HCT116 (cell line): ENCODE results near the gene SLC30A3.

Experiments used
- EGR1 ChIP-seq: IDR thresholded peaks from 2 replicates; pipeline ENCODE4 v1.6.1; 2012; ENCODE audit warnings: low read depth
- ELF1 ChIP-seq: IDR thresholded peaks from 2 replicates; pipeline ENCODE4 v1.6.1; 2012; ENCODE audit warnings: low read depth, borderline replicate concordance
- EZH2phosphoT487 ChIP-seq: fragments of 200-600 bp; IDR thresholded peaks from 2 replicates; pipeline ENCODE4 v1.6.1; 2018; ENCODE audit warnings: antibody characterized with exemption, borderline replicate concordance
- JUND ChIP-seq: IDR thresholded peaks from 2 replicates; pipeline ENCODE4 v1.6.1; 2012
- POLR2A ChIP-seq: IDR thresholded peaks from 2 replicates; pipeline ENCODE4 v1.7.0; 2011; ENCODE audit warnings: borderline replicate concordance; ENCODE audit not compliant: insufficient read depth, insufficient read length; ENCODE audit errors: extremely low read depth
- POLR2AphosphoS5 ChIP-seq: IDR thresholded peaks from 2 replicates; pipeline ENCODE4 v1.6.1; 2011; ENCODE audit warnings: mild to moderate bottlenecking, low read depth, low read length, moderate library complexity
- RAD21 ChIP-seq: IDR thresholded peaks from 2 replicates; pipeline ENCODE4 v1.6.1; 2012; ENCODE audit warnings: low read depth, mild to moderate bottlenecking
- SIN3A ChIP-seq: IDR thresholded peaks from 2 replicates; pipeline ENCODE4 v1.6.1; 2012; ENCODE audit warnings: low read depth
- SP1 ChIP-seq: IDR thresholded peaks from 2 replicates; pipeline ENCODE4 v1.6.1; 2012; ENCODE audit warnings: low read depth
- TCF7L2 ChIP-seq: IDR thresholded peaks from 2 replicates; pipeline ENCODE4 v1.7.0; 2011; ENCODE audit warnings: borderline replicate concordance, inconsistent platforms; ENCODE audit not compliant: insufficient read depth, insufficient read length; ENCODE audit errors: extremely low read depth
- YY1 ChIP-seq: IDR thresholded peaks from 2 replicates; pipeline ENCODE4 v1.6.1; 2011; ENCODE audit warnings: low read length, low read depth, moderate library complexity, mild to moderate bottlenecking; ENCODE audit not compliant: insufficient replicate concordance; ENCODE audit errors: extremely low read depth
- TF ChIP-seq, protein P1 (sequence below), 3 experiments: fragments of 200-600 bp in 1 of 3; sonication (generic) in 1 of 3; IDR thresholded peaks in 2 of 3; conservative IDR thresholded peaks in 1 of 3; 2 replicates each; pipeline ENCODE4 v1.5.1; 2012 to 2017; ENCODE audit warnings: low read depth in 2 of 3, low read length in 2 of 3, antibody characterized with exemption in 1 of 3, borderline replicate concordance in 1 of 3, control low read depth in 1 of 3, mild to moderate bottlenecking in 1 of 3, mixed read lengths in 1 of 3, mixed run types in 1 of 3, moderate library complexity in 1 of 3; ENCODE audit not compliant: insufficient read depth in 1 of 3
- TF ChIP-seq, protein P2 (sequence below): IDR thresholded peaks from 2 replicates; pipeline ENCODE4 v1.6.1; 2012; ENCODE audit warnings: low read depth

DNA sequence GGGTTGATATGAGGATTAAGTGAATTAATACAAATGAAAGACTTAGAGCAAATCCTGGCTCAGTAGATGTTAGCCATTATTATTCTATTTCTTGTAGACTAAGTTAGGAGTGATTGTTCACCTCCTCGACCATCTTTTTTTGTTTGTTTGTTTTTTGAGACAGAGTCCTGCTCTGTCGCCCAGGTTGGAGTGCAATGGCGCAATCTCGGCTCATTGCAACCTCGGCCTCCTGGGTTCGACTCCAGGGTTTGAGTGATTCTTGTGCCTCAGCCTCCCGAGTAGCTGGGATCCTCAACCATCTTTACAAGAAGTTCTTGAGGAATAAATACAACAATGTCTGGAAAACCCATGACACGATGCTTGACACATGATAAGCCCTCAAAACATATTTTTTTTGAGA is 32.1 kb upstream of the SLC30A3 start:
- TF ChIP-seq, protein P1, sequence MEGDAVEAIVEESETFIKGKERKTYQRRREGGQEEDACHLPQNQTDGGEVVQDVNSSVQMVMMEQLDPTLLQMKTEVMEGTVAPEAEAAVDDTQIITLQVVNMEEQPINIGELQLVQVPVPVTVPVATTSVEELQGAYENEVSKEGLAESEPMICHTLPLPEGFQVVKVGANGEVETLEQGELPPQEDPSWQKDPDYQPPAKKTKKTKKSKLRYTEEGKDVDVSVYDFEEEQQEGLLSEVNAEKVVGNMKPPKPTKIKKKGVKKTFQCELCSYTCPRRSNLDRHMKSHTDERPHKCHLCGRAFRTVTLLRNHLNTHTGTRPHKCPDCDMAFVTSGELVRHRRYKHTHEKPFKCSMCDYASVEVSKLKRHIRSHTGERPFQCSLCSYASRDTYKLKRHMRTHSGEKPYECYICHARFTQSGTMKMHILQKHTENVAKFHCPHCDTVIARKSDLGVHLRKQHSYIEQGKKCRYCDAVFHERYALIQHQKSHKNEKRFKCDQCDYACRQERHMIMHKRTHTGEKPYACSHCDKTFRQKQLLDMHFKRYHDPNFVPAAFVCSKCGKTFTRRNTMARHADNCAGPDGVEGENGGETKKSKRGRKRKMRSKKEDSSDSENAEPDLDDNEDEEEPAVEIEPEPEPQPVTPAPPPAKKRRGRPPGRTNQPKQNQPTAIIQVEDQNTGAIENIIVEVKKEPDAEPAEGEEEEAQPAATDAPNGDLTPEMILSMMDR (IDR thresholded peaks at IDR 0.05 in 2 of 3, conservative IDR thresholded peaks at IDR 0.05 in 1 of 3; ENCODE audit: borderline replicate concordance in 1 of 3, insufficient read depth in 1 of 3, low read depth in 2 of 3, low read length in 2 of 3), result no peak
- TF ChIP-seq EZH2phosphoT487, result no peak
- no peak for TF ChIP-seq SIN3A
- TF ChIP-seq JUND, result no peak
- TF ChIP-seq, protein P2, sequence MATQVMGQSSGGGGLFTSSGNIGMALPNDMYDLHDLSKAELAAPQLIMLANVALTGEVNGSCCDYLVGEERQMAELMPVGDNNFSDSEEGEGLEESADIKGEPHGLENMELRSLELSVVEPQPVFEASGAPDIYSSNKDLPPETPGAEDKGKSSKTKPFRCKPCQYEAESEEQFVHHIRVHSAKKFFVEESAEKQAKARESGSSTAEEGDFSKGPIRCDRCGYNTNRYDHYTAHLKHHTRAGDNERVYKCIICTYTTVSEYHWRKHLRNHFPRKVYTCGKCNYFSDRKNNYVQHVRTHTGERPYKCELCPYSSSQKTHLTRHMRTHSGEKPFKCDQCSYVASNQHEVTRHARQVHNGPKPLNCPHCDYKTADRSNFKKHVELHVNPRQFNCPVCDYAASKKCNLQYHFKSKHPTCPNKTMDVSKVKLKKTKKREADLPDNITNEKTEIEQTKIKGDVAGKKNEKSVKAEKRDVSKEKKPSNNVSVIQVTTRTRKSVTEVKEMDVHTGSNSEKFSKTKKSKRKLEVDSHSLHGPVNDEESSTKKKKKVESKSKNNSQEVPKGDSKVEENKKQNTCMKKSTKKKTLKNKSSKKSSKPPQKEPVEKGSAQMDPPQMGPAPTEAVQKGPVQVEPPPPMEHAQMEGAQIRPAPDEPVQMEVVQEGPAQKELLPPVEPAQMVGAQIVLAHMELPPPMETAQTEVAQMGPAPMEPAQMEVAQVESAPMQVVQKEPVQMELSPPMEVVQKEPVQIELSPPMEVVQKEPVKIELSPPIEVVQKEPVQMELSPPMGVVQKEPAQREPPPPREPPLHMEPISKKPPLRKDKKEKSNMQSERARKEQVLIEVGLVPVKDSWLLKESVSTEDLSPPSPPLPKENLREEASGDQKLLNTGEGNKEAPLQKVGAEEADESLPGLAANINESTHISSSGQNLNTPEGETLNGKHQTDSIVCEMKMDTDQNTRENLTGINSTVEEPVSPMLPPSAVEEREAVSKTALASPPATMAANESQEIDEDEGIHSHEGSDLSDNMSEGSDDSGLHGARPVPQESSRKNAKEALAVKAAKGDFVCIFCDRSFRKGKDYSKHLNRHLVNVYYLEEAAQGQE, result no peak
- no peak for TF ChIP-seq ELF1
- no peak for TF ChIP-seq YY1
- TF ChIP-seq SP1, result no peak
- TF ChIP-seq POLR2AphosphoS5, result no peak
- TF ChIP-seq TCF7L2, result no peak
- no peak for TF ChIP-seq POLR2A
- no peak for TF ChIP-seq EGR1
- TF ChIP-seq RAD21, result no peak
